Measurements from ENCODE around the gene UNC119. TPM values are rescaled to one million over a fixed set of nuclear protein-coding genes. Genes with fewer than 3 reads are reported as not detected.

UNC119 gene
- total RNA-seq, 4 donors from 2014 or later = 15.7 to 26.5 (median 20.8) TPM

DNA sequence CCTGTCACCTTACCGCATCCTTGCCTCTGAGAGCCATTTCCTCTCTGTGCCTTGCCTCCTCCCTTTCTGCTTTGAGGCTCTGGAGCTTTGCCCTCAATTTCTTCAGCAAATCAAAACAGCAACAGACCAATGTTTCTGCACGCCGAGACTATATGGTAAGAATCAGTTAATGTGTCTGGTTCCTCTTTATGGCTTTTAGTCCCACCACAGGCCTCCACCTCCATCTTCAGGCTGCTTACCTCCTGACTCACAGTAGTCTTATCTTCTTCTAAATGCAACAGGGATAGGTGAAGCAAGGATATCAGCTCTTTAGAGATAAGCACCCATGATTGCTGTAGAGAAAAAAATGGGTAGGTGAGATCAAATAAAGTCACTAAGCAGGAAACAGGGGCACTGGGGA lies 33.4 kb upstream of the UNC119 start:
- TF ChIP-seq, protein P1, sequence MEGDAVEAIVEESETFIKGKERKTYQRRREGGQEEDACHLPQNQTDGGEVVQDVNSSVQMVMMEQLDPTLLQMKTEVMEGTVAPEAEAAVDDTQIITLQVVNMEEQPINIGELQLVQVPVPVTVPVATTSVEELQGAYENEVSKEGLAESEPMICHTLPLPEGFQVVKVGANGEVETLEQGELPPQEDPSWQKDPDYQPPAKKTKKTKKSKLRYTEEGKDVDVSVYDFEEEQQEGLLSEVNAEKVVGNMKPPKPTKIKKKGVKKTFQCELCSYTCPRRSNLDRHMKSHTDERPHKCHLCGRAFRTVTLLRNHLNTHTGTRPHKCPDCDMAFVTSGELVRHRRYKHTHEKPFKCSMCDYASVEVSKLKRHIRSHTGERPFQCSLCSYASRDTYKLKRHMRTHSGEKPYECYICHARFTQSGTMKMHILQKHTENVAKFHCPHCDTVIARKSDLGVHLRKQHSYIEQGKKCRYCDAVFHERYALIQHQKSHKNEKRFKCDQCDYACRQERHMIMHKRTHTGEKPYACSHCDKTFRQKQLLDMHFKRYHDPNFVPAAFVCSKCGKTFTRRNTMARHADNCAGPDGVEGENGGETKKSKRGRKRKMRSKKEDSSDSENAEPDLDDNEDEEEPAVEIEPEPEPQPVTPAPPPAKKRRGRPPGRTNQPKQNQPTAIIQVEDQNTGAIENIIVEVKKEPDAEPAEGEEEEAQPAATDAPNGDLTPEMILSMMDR (IDR thresholded peaks at IDR 0.05; ENCODE audit: low read depth) = no peak

DNA sequence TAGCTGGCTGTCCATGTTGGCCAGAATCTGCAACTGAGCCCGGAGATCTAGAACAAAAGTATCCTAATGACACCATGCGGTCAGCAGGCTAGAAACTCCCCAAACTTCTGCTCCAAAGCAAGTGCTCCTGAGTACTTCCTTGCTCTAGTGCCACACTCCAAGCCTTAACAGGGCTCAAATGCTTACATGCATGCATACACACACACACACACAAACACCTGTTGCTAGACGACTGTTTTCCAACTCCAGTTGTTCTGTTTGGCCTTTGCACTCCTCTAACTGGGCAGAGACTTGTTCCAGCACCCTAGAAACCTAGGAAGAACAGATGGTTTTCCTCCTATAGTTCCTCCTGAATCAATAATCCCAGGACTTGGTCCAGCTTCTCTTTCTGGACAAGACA lies 32.0 kb upstream of the UNC119 start:
- TF ChIP-seq, protein P1 (IDR thresholded peaks at IDR 0.05; ENCODE audit: low read depth) = no peak

DNA sequence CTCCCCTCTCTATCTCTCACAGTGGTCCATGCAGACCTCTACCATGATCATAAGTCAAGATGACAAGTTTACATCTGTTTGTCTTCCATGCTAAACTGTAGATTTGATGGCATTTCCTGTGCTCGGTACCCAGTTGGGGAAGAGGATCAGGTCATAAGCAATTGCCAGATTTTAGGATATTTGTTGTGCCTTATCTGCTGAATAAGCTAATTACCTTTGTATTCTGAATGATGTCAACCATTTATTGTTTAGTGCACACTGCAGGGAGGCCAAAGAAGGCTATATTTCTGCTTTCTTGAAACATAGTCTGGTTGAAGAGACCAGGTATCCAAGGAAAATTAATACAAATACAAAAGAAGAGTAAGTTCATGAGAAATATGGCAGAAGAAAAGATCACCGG lies 30.1 kb upstream of the UNC119 start:
- TF ChIP-seq, protein P1 (IDR thresholded peaks at IDR 0.05; ENCODE audit: low read depth) = no peak

DNA sequence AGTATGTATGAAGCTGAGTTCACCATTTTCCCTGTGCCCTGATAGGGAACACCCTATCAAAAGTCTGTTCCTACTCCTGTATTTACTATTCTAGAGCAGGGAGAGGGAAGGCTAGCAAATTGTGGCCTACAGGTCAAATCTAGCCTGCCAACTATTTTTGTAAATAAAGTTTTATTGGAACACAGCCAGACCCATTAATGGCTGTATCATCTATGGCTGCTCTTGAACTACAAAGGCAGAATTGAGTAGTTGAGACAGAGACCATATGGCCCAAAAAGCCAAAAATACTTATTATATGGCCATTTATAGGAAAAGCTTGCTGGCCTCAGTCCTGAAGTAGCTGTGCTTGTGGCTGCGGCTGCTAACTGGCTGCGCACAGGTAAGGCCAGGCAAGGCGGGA lies 28.5 kb upstream of the UNC119 start:
- TF ChIP-seq, protein P1 (IDR thresholded peaks at IDR 0.05; ENCODE audit: low read depth) = no peak

DNA sequence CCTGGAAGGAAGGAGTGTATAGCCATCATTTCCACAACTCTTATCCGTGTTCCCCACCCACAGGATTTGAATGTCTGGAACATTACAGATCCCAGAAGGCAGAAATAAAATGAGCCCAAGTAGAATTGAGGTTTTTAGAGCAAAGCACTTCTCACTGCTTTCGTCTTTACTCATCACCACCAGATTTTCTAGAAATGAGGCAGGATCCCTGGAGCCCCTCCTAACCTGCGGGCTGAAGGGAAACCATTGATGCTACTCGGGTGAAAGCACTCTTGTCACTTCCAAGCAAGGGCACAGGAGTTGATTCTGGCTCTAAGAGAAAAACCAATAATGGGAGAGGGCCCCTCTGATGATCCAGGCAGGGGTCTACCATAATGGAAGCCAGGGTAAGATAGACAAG lies 27.1 kb upstream of the UNC119 start:
- TF ChIP-seq, protein P1 (IDR thresholded peaks at IDR 0.05; ENCODE audit: low read depth) = no peak

DNA sequence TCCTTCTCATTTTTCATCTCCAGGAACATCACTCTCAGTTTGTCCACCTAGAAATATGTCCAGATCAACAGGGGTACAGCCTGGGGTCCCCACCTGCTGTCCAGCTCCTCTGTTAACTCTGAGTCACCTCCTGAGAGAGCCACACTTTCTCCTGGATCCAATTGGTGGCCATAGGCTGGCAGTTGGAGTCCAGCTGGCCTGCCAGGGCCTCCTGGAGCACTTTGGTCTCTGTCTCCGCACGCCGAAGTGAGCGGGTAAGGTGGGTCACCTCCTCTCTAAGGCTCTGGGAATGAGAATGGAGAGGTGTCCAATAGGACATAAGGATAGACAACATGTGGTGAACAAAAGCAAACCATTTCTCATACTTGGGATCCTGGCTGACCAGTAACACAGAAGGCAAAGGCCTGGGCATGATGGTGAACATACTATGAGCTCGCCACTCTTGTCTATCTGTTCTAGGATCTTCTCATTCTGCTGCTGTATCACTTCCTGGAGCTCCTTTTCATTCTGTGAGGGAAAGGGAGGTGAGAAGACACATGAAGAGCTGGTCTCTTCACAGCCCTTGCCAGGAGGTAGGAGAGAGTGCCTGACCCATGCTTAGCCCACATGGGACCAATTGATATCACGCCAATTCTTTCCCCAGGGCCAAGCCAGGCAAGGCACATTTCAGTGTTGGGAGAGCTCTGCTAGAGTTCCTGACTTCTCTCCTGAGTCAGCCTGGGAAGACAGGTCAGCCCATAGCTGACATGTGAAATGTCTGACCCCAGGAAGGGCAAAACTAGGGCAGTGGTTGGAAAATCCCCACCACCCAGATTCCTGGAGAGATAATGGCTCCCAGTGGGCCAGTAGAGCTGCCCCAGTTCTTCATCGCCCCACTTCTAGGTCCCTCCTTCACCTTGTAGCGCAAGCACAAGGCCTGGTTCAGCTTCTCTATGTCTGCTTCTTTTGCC lies 26.1 kb upstream of the UNC119 start:
- TF ChIP-seq, protein P1 (IDR thresholded peaks at IDR 0.05; ENCODE audit: low read depth) = no peak

DNA sequence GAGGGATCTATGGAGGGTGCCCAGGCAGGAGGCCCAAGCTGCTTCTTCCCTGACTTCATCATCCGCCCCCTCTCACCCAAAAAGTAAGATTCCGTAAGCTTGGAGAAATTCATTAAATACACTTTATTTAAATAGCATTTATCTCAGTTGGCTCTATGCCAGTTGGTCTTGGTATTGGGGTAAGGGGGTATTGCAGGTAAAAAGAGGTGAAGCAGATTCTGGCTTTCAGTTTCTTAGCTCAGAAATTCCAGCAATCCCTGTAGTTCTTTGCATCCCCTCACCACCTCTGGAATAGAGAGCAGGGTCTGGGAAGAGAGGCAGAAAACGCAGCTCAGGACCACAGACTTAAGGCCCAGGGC lies 25.0 kb upstream of the UNC119 start:
- TF ChIP-seq, protein P1 (IDR thresholded peaks at IDR 0.05; ENCODE audit: low read depth) = no peak

Measured in subcutaneous adipose tissue (tissue), 4 donors.